ENCODE data around the gene FLAD1.

FLAD1 gene

GRCh38 chr1:155018617-155019348 lies 35.6 kb downstream of the FLAD1 start:
- DNase-seq, result no peak

- no peak for DNase-seq
Measured at GRCh38 chr1:155019377-155020245, 36.5 kb downstream of the FLAD1 start.

- DNase-seq, result peak; percentile 73
Measured at GRCh38 chr1:155022136-155022926, 39.2 kb downstream of the FLAD1 start.

GRCh38 chr1:155022927-155023236 lies 39.7 kb downstream of the FLAD1 start:
- peak; percentile 42 for DNase-seq

- DNase-seq, result no peak
Measured at GRCh38 chr1:155023627-155024026, 40.5 kb downstream of the FLAD1 start.

GRCh38 chr1:155024315-155024714 lies 41.2 kb downstream of the FLAD1 start:
- no peak for DNase-seq

GRCh38 chr1:155026154-155026553 lies 43.0 kb downstream of the FLAD1 start:
- no peak for DNase-seq

- DNase-seq, result peak; percentile 60
Measured at GRCh38 chr1:155026588-155026987, 43.4 kb downstream of the FLAD1 start.

GRCh38 chr1:155029513-155030242 lies 46.5 kb downstream of the FLAD1 start:
- no peak for DNase-seq

- no peak for DNase-seq
Measured at GRCh38 chr1:155030243-155030795, 47.2 kb downstream of the FLAD1 start.

- DNase-seq, result no peak
Measured at GRCh38 chr1:155030899-155031298, 47.8 kb downstream of the FLAD1 start.

GRCh38 chr1:155032886-155033285 lies 49.7 kb downstream of the FLAD1 start:
- DNase-seq, result no peak

GRCh38 chr1:155033524-155033923 lies 50.4 kb downstream of the FLAD1 start, which contains the start of the genes DCST1 and DCST2:
Gene DCST1, plus strand, starts transcription at chr1:155033824. Its CDS starts 213 bp downstream, at chr1:155034037.
Gene DCST2, minus strand, starts transcription at chr1:155033781. Its CDS starts 80 bp downstream, at chr1:155033701.
- DNase-seq, result no peak

GRCh38 chr1:155034318-155035208 lies 51.4 kb downstream of the FLAD1 start:
- DNase-seq, result no peak

GRCh38 chr1:155035936-155036335 lies 52.8 kb downstream of the FLAD1 start:
- DNase-seq, result no peak

- no peak for DNase-seq
Measured at GRCh38 chr1:155037043-155037442, 53.9 kb downstream of the FLAD1 start.

- DNase-seq, result no peak
Measured at GRCh38 chr1:155037851-155038441, 54.8 kb downstream of the FLAD1 start.

- peak; percentile 65 for DNase-seq
Measured at GRCh38 chr1:155038602-155039307, 55.6 kb downstream of the FLAD1 start.

GRCh38 chr1:155039308-155039669 lies 56.1 kb downstream of the FLAD1 start:
- no peak for DNase-seq
